Keratinocyte (primary cell): ENCODE data around the gene HSPB1.
"Not testable (repeated sequence)": the region's sequence is repeated elsewhere in the genome, so short reads cannot be mapped to it uniquely, and the experiment has no call there.

Experiments used
- CTCF ChIP-seq, 3 experiments: IDR thresholded peaks in 1 of 3; conservative IDR thresholded peaks in 1 of 3; optimal IDR thresholded peaks in 1 of 3; 2 replicates in 2 of 3; 3 replicates in 1 of 3; pipeline versions ENCODE3 to v1.5.1; 2011; ENCODE audit warnings: low read length in 3 of 3, mild to moderate bottlenecking in 3 of 3, moderate library complexity in 2 of 3, control low read depth in 1 of 3, inconsistent platforms in 1 of 3; ENCODE audit not compliant: insufficient read depth in 2 of 3; ENCODE audit errors: extremely low read depth in 1 of 3
- EZH2 ChIP-seq: IDR thresholded peaks from one replicate; pipeline ENCODE4 v1.6.1; 2012; ENCODE audit warnings: inconsistent platforms, mild to moderate bottlenecking, low read length, moderate library complexity

- TF ChIP-seq CTCF (optimal IDR thresholded peaks at IDR 0.05 in 1 of 3, IDR thresholded peaks at IDR 0.05 in 1 of 3, conservative IDR thresholded peaks at IDR 0.05 in 1 of 3; ENCODE audit: extremely low read depth in 1 of 3, insufficient read depth in 2 of 3, low read length in 3 of 3); EZH2: not testable (repeated sequence)
Measured at GRCh38 chr7:76311838-76312237, 9.4 kb downstream of the HSPB1 start.
